GM23338 (cell line): Measurements from ENCODE around the gene WNT5A. TPM values are rescaled to one million over a fixed set of nuclear protein-coding genes. Genes with fewer than 3 reads are reported as not detected.

Experiments
- ATAC-seq: fragments of 200-7000 bp; cut with Tn5 transposase; 3 replicates; pipeline ENCODE4 v1.9.1; 2020
- DNase-seq: peaks from one replicate; pipeline ENCODE4 v3.0.0-alpha.2; 2015; ENCODE audit warnings: low spot score
- H2AFZ ChIP-seq: fragments of 200-600 bp; sonication (generic); 2 replicates; pipeline ENCODE4 v1.8.0; 2016; ENCODE audit warnings: antibody characterized with exemption, mild to moderate bottlenecking, moderate library complexity
- H3F3A ChIP-seq: fragments of 200-600 bp; sonication (generic); replicated peaks from 2 replicates; pipeline ENCODE4 v1.8.0; 2017; ENCODE audit warnings: antibody characterized with exemption, mixed run types, low read depth
- H3K27ac ChIP-seq: fragments of 200-600 bp; sonication (generic); 2 replicates; pipeline ENCODE4 v1.6.1; 2016; ENCODE audit warnings: low read depth
- H3K27me3 ChIP-seq: fragments of 200-600 bp; sonication (generic); 2 replicates; pipeline ENCODE4 v1.8.0; 2016; ENCODE audit warnings: mild to moderate bottlenecking, mixed run types, moderate library complexity; ENCODE audit not compliant: insufficient read depth
- H3K36me3 ChIP-seq: fragments of 200-600 bp; sonication (generic); 2 replicates; pipeline ENCODE4 v1.8.0; 2016; ENCODE audit warnings: mild to moderate bottlenecking; ENCODE audit not compliant: insufficient read depth
- H3K4me1 ChIP-seq: fragments of 200-600 bp; sonication (generic); 2 replicates; pipeline ENCODE4 v1.8.0; 2016; ENCODE audit warnings: mild to moderate bottlenecking, moderate library complexity; ENCODE audit not compliant: insufficient read depth
- H3K4me2 ChIP-seq: fragments of 200-600 bp; sonication (generic); 2 replicates; pipeline ENCODE4 v1.7.1; 2017; ENCODE audit warnings: mixed run types
- H3K4me3 ChIP-seq: fragments of 200-600 bp; sonication (generic); 2 replicates; pipeline ENCODE4 v1.6.1; 2016; ENCODE audit warnings: mixed run types
- H3K79me2 ChIP-seq: fragments of 200-600 bp; sonication (generic); replicated peaks from 2 replicates; pipeline ENCODE4 v1.8.0; 2017; ENCODE audit warnings: mild to moderate bottlenecking; ENCODE audit not compliant: insufficient read depth
- H3K9me2 ChIP-seq: fragments of 200-600 bp; sonication (generic); 2 replicates; pipeline ENCODE4 v1.8.0; 2017; ENCODE audit not compliant: insufficient read depth
- H4K20me1 ChIP-seq: fragments of 200-600 bp; sonication (generic); replicated peaks from 2 replicates; pipeline ENCODE4 v1.8.0; 2017; ENCODE audit warnings: mild to moderate bottlenecking; ENCODE audit not compliant: insufficient read depth
- H3K27ac Mint-ChIP-seq: 2 replicates; pipeline ENCODE4 v1.8.0; 2020; ENCODE audit warnings: inconsistent platforms, mild to moderate bottlenecking, moderate library complexity, mixed read lengths
- H3K27me3 Mint-ChIP-seq: 3 replicates; pipeline ENCODE4 v1.8.0; 2022; ENCODE audit warnings: low read depth, mild to moderate bottlenecking, moderate library complexity, mixed read lengths, inconsistent platforms; ENCODE audit not compliant: insufficient read depth, poor library complexity
- H3K36me3 Mint-ChIP-seq: 3 replicates; pipeline ENCODE4 v1.8.0; 2021; ENCODE audit warnings: low read depth, mild to moderate bottlenecking, inconsistent platforms, moderate library complexity, mixed read lengths
- H3K4me1 Mint-ChIP-seq: 3 replicates; pipeline ENCODE4 v1.8.0; 2020; ENCODE audit warnings: mild to moderate bottlenecking, inconsistent platforms, mixed read lengths
- H3K4me3 Mint-ChIP-seq: 3 replicates; pipeline ENCODE4 v1.8.0; 2021; ENCODE audit warnings: moderate library complexity, mild to moderate bottlenecking, inconsistent platforms, mixed read lengths
- H3K9me3 Mint-ChIP-seq: 3 replicates; pipeline ENCODE4 v1.8.0; 2020; ENCODE audit warnings: moderate library complexity, mild to moderate bottlenecking, inconsistent platforms, mixed read lengths
- CREB1 ChIP-seq: fragments of 250-450 bp; sonication (Bioruptor Pico); IDR thresholded peaks from 2 replicates; pipeline ENCODE4 v1.5.0; 2020; ENCODE audit warnings: low read depth, mild to moderate bottlenecking, moderate library complexity
- EZH2 ChIP-seq: fragments of 200-600 bp; sonication (generic); IDR thresholded peaks from one replicate; pipeline ENCODE4 v1.8.0; 2017; ENCODE audit warnings: antibody characterized with exemption, mild to moderate bottlenecking, low read depth; ENCODE audit not compliant: unreplicated experiment
- EZH2phosphoT487 ChIP-seq: fragments of 200-600 bp; sonication (generic); IDR thresholded peaks from one replicate; pipeline ENCODE4 v1.8.1; 2018; ENCODE audit warnings: antibody characterized with exemption; ENCODE audit not compliant: unreplicated experiment
- JUNB ChIP-seq: IDR thresholded peaks from one replicate; pipeline ENCODE4 v1.6.1; 2016; ENCODE audit warnings: antibody characterized with exemption; ENCODE audit not compliant: unreplicated experiment
- STAT1 ChIP-seq: IDR thresholded peaks from one replicate; pipeline ENCODE4 v1.6.1; 2016; ENCODE audit warnings: antibody characterized with exemption; ENCODE audit not compliant: unreplicated experiment
- ZNF114 ChIP-seq: fragments of 250-450 bp; sonication (Bioruptor Pico); IDR thresholded peaks from 2 replicates; pipeline ENCODE4 v1.5.0; 2020; ENCODE audit warnings: mild to moderate bottlenecking, moderate library complexity
- polyA plus RNA-seq: library from polyadenylated mRNA; unstranded; fragments of >200 nt; fragmentation: Nextera tagmentation; extraction: Ambion mirVana; gene quantifications from 2 replicates; pipeline ENCODE4 v1.2.1, GENCODE V29; 2016
- total RNA-seq: library from RNA; depleted of rRNA; stranded (reverse); fragments of >200 nt; shearing (Covaris generic); gene quantifications from 2 replicates; pipeline ENCODE4 v1.2.3, GENCODE V29; 2014
- TF ChIP-seq, protein P1 (sequence below): IDR thresholded peaks from one replicate; pipeline ENCODE4 v1.6.1; 2018; ENCODE audit warnings: antibody characterized with exemption; ENCODE audit not compliant: unreplicated experiment

Gene WNT5A
- total and polyA plus RNA-seq, 2 experiments from 2014 or later: 0.53 to 4.0 TPM

DNA sequence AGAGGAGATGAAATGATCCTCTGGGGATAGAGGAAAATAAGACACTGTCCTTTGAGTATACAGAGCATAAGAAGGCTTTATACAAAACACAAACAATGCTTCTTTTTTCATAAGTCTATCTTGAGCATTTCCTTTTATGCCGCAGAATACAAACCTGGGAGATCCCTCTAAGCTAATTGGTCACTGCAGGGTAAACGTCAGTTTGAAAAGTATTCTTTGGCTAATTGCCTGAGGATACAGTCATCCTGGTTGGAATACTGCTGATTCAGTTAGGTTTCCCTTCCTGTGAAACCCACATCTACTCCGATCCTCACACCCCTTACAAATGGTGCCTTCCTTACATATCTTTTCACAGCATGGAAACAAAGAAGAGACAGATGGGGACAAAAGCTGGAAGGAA is 10.6 kb downstream of the WNT5A start:
- no peak for ATAC-seq

DNA sequence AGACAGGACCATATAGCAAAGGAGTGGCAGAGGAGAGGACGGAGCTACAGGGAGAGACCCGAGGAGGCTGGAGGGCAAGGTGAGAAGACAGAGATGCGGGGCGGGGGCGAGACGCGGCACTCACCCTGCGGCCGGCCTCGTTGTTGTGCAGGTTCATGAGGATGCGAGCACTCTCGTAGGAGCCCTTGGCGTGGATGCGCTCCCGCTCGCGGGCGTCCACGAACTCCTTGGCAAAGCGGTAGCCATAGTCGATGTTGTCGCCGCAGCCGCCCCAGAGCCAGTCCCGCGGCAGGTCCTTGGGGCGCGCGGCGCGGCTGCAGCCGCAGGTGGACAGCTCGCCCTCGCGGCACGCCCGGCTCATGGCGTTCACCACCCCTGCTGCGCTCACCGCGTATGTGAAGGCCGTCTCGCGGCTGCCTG is 12.9 kb downstream of the WNT5A start:
- peak overlapping the region; percentile 95 for H2AFZ ChIP-seq
- Mint-ChIP-seq H3K4me3 (peak overlapping the region; percentile 76), H3K27me3 (peaks cover 32% of the 10 kb centered on the region), H3K4me1 (peaks cover 12% of the 10 kb centered on the region), H3K9me3 (no peaks in the 10 kb centered on the region; the same call in 2 of the 3 replicates), H3K27ac (no peak overlapping the region), H3K36me3 (no peaks in the 10 kb centered on the region)
- DNase-seq (peak; percentile 72), ATAC-seq (peak; percentile 86)
- H3K27me3 ChIP-seq: peaks cover 74% of the 10 kb centered on the region
- H3K4me2 ChIP-seq: peak overlapping the region; percentile 88
- H4K20me1 ChIP-seq: no peaks in the 10 kb centered on the region
- peaks cover 20% of the 10 kb centered on the region for H3K4me1 ChIP-seq
- H3K9me2 ChIP-seq: no peaks in the 10 kb centered on the region
- peak; percentile 30 for TF ChIP-seq EZH2
- no peak for TF ChIP-seq JUNB
- TF ChIP-seq, protein P1, sequence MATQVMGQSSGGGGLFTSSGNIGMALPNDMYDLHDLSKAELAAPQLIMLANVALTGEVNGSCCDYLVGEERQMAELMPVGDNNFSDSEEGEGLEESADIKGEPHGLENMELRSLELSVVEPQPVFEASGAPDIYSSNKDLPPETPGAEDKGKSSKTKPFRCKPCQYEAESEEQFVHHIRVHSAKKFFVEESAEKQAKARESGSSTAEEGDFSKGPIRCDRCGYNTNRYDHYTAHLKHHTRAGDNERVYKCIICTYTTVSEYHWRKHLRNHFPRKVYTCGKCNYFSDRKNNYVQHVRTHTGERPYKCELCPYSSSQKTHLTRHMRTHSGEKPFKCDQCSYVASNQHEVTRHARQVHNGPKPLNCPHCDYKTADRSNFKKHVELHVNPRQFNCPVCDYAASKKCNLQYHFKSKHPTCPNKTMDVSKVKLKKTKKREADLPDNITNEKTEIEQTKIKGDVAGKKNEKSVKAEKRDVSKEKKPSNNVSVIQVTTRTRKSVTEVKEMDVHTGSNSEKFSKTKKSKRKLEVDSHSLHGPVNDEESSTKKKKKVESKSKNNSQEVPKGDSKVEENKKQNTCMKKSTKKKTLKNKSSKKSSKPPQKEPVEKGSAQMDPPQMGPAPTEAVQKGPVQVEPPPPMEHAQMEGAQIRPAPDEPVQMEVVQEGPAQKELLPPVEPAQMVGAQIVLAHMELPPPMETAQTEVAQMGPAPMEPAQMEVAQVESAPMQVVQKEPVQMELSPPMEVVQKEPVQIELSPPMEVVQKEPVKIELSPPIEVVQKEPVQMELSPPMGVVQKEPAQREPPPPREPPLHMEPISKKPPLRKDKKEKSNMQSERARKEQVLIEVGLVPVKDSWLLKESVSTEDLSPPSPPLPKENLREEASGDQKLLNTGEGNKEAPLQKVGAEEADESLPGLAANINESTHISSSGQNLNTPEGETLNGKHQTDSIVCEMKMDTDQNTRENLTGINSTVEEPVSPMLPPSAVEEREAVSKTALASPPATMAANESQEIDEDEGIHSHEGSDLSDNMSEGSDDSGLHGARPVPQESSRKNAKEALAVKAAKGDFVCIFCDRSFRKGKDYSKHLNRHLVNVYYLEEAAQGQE: no peak
- TF ChIP-seq EZH2phosphoT487: peak; percentile 39
- H3F3A ChIP-seq: no peaks in the 10 kb centered on the region
- H3K79me2 ChIP-seq: no peaks in the 10 kb centered on the region
- no peaks in the 10 kb centered on the region for H3K36me3 ChIP-seq
- peak overlapping the region; percentile 67 for H3K4me3 ChIP-seq
- H3K27ac ChIP-seq: no peak overlapping the region

More for the DNA sequence above, 10.6 kb downstream of the WNT5A start:
- Mint-ChIP-seq H3K27ac (no peak overlapping the region), H3K9me3 (no peaks in the 10 kb centered on the region; the same call in 1 of the 3 replicates), H3K27me3 (peaks cover 53% of the 10 kb centered on the region), H3K4me3 (no peak overlapping the region), H3K36me3 (no peaks in the 10 kb centered on the region), H3K4me1 (peaks cover 15% of the 10 kb centered on the region)
- H3K36me3 ChIP-seq: no peaks in the 10 kb centered on the region
- TF ChIP-seq STAT1 (no peak), JUNB (no peak)
- DNase-seq: no peak
- H3K9me2 ChIP-seq: no peaks in the 10 kb centered on the region
- peaks cover 23% of the 10 kb centered on the region for H3K4me1 ChIP-seq
- no peak overlapping the region for H3K27ac ChIP-seq
- H4K20me1 ChIP-seq: no peaks in the 10 kb centered on the region; the same call in 1 of the 2 replicates
- H3F3A ChIP-seq: peaks cover under 1% of the 10 kb centered on the region; the same call in 1 of the 2 replicates
- H3K79me2 ChIP-seq: no peaks in the 10 kb centered on the region
- no peak overlapping the region for H2AFZ ChIP-seq
- no peak overlapping the region for H3K4me3 ChIP-seq
- H3K27me3 ChIP-seq: peaks cover 96% of the 10 kb centered on the region
- H3K4me2 ChIP-seq: no peak overlapping the region

DNA sequence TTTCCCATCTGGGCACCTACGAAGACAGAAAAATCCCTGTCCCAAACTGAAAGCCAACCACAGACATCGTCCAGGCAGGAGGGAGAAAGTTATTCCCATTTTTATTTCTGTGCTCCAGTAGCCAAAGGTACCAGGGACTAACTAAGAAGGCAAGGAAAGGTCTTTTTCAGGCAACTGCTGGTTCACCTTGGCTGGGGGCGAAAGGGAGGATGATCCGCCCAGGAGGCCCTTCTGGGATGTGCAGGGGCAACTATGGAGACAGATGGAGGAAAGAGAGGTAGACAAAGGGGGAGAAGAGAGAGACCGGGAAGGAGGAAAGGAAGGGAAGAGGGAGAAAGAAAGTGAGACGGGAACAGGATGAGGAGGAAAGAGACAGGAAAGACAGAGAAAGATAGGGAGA is 13.3 kb downstream of the WNT5A start:
- Mint-ChIP-seq H3K27me3 (peaks cover 28% of the 10 kb centered on the region), H3K36me3 (no peaks in the 10 kb centered on the region), H3K27ac (no peak overlapping the region), H3K9me3 (no peaks in the 10 kb centered on the region; the same call in 2 of the 3 replicates), H3K4me1 (peaks cover 15% of the 10 kb centered on the region), H3K4me3 (peak overlapping the region; percentile 76)
- no peak overlapping the region for H3K27ac ChIP-seq
- no peaks in the 10 kb centered on the region for H3K9me2 ChIP-seq
- peak; percentile 16 for DNase-seq
- peak overlapping the region; percentile 88 for H3K4me2 ChIP-seq
- no peaks in the 10 kb centered on the region for H4K20me1 ChIP-seq
- H3K79me2 ChIP-seq: no peaks in the 10 kb centered on the region
- peaks cover 24% of the 10 kb centered on the region for H3K4me1 ChIP-seq
- no peak for TF ChIP-seq CREB1 (CRISPR knock-in tag)
- TF ChIP-seq ZNF114 (CRISPR knock-in tag): no peak
- TF ChIP-seq EZH2: peak; percentile 67
- peak overlapping the region; percentile 95 for H2AFZ ChIP-seq
- peak; percentile 46 for ATAC-seq
- H3F3A ChIP-seq: no peaks in the 10 kb centered on the region
- H3K4me3 ChIP-seq: peak overlapping the region; percentile 67
- H3K36me3 ChIP-seq: no peaks in the 10 kb centered on the region
- H3K27me3 ChIP-seq: peaks cover 69% of the 10 kb centered on the region
